Thoracic aorta (tissue), 2 donors: ENCODE data around the gene RASD1. TPM values are rescaled to one million over a fixed set of nuclear protein-coding genes. Genes with fewer than 3 reads are reported as not detected.

Source experiments
- ATAC-seq: fragments of 150-250 bp; one replicate; pipeline ENCODE4 v1.8.0; 2017; ENCODE audit warnings: low read depth; ENCODE audit not compliant: insufficient number of reproducible peaks, low FRiP score
- DNase-seq: peaks from one replicate; pipeline ENCODE4 v3.0.0-alpha.2; 2020; ENCODE audit warnings: low spot score
- H3K27ac ChIP-seq, 2 donors: fragments of 200-600 bp; sonication (generic); 1 replicate in 1 of 2; 2 replicates in 1 of 2; pipeline ENCODE4 v1.5.1; 2016; ENCODE audit warnings: mild to moderate bottlenecking in 2 of 2, moderate library complexity in 2 of 2
- H3K27me3 ChIP-seq: fragments of 200-600 bp; sonication (generic); replicated peaks from 2 replicates; pipeline ENCODE4 v1.6.0; 2016; ENCODE audit warnings: mild to moderate bottlenecking; ENCODE audit not compliant: insufficient read depth
- H3K36me3 ChIP-seq: fragments of 200-600 bp; sonication (generic); one replicate; pipeline ENCODE4 v1.5.1; 2016
- H3K4me1 ChIP-seq, 2 donors: fragments of 200-600 bp; sonication (generic); 1 replicate in 1 of 2; 2 replicates in 1 of 2; pipeline versions ENCODE4 v1.5.1 to v1.6.0; 2016; ENCODE audit warnings: low read depth in 2 of 2, mild to moderate bottlenecking in 1 of 2; ENCODE audit not compliant: control insufficient read depth in 1 of 2
- H3K4me3 ChIP-seq: fragments of 200-600 bp; sonication (generic); 2 replicates; pipeline ENCODE4 v1.5.1; 2016; ENCODE audit warnings: mild to moderate bottlenecking
- H3K9me3 ChIP-seq: fragments of 200-600 bp; sonication (generic); 2 replicates; pipeline ENCODE4 v1.5.1; 2016
- CTCF ChIP-seq: fragments of 200-600 bp; sonication (generic); IDR thresholded peaks from one replicate; pipeline ENCODE4 v1.5.1; 2019; ENCODE audit warnings: antibody characterized with exemption
- total RNA-seq, 2 donors: library from RNA; depleted of rRNA; stranded (reverse); fragments of >200 nt; gene quantifications; one replicate each; pipeline versions ENCODE4 v1.1.0 to v1.2.3, GENCODE V29; 2016

RASD1 gene
- total RNA-seq, 2 donors from 2014 or later: 23.0 to 28.9 TPM

GRCh38 chr17:17508646-17509591 is 12.7 kb upstream of the RASD1 start:
- no peaks in the 10 kb centered on the region for H3K9me3 ChIP-seq
- H3K4me3 ChIP-seq: no peak overlapping the region
- DNase-seq (no peak), ATAC-seq (no peak)
- no peaks in the 10 kb centered on the region for H3K27me3 ChIP-seq
- no peak for TF ChIP-seq CTCF
- peaks cover 3 to 9% of the 10 kb centered on the region in 2 donors for H3K4me1 ChIP-seq
- H3K27ac ChIP-seq: no peak overlapping the region
- no peaks in the 10 kb centered on the region for H3K36me3 ChIP-seq

- Histone ChIP-seq H3K36me3 (no peaks in the 10 kb centered on the region), H3K4me3 (no peak overlapping the region), H3K27me3 (no peaks in the 10 kb centered on the region), H3K4me1 (peaks cover 3 to 9% of the 10 kb centered on the region in 2 donors), H3K9me3 (no peaks in the 10 kb centered on the region), H3K27ac (no peak overlapping the region)
- ATAC-seq (no peak), DNase-seq (no peak)
- TF ChIP-seq CTCF: no peak
Observed at GRCh38 chr17:17508019-17508535, 11.9 kb upstream of the RASD1 start.

GRCh38 chr17:17507465-17508011 is 11.3 kb upstream of the RASD1 start:
- DNase-seq: no peak
- no peak for TF ChIP-seq CTCF

GRCh38 chr17:17506893-17507464 is 10.8 kb upstream of the RASD1 start:
- H3K4me3 ChIP-seq: no peak overlapping the region
- no peak for ATAC-seq
- H3K36me3 ChIP-seq: no peaks in the 10 kb centered on the region
- H3K27ac ChIP-seq: no peak overlapping the region
- no peak for DNase-seq
- H3K9me3 ChIP-seq: no peaks in the 10 kb centered on the region
- H3K4me1 ChIP-seq: peaks cover under 1 to 3% of the 10 kb centered on the region in 2 donors
- no peaks in the 10 kb centered on the region for H3K27me3 ChIP-seq
- no peak for TF ChIP-seq CTCF

More at GRCh38 chr17:17507465-17508011, 11.3 kb upstream of the RASD1 start:
- Histone ChIP-seq H3K27me3 (no peaks in the 10 kb centered on the region), H3K36me3 (no peaks in the 10 kb centered on the region), H3K9me3 (no peaks in the 10 kb centered on the region), H3K4me1 (peaks cover 3 to 8% of the 10 kb centered on the region in 2 donors), H3K27ac (no peak overlapping the region), H3K4me3 (no peak overlapping the region)
- no peak for ATAC-seq

DNA sequence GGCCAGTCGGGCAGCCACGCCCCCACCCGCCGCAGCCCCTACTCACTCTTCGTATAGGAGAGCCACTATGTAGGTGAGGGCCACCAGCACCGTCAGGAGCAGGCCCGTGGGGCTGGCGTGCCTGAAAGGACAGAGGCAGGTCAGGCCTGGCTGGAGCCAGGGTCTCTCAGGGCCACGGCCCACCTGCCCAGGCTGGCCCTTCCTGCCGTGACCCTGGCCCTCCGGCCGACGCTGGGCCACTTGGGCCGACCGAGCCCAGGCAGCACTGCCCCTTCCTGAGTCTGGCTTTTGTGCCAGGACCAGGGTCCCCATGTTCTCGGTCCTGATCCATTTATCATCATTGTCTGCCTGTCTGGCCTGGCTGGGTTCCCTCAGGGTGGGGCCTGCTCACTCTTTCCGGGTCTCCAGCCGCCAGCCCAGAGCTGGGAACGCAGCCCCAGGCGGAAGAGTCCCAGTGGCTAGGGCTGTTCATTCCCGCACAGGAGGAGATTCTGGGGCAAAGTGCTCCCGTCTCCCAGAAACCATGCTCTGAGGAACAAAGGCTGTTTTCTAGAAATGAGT is 10.1 kb upstream of the RASD1 start:
- DNase-seq (no peak), ATAC-seq (no peak)
- TF ChIP-seq CTCF: no peak

More for the DNA sequence above, 10.1 kb upstream of the RASD1 start:
- Histone ChIP-seq H3K9me3 (no peaks in the 10 kb centered on the region), H3K36me3 (no peaks in the 10 kb centered on the region), H3K27ac (no peak overlapping the region), H3K4me1 (no peaks in the 10 kb centered on the region), H3K27me3 (no peaks in the 10 kb centered on the region), H3K4me3 (no peak overlapping the region)
